HepG2 (cell line): Measurements from ENCODE around the gene MPG. TPM values are rescaled to one million over a fixed set of nuclear protein-coding genes. Genes with fewer than 3 reads are reported as not detected.

Source experiments
- ATAC-seq: fragments of 200-7000 bp; cut with Tn5 transposase; 3 replicates; pipeline ENCODE4 v1.9.1; 2020; ENCODE audit warnings: mild to moderate bottlenecking, moderate library complexity
- BruUV-seq: library from RNA; stranded (reverse); fragments of 400-500 nt; replicated peaks from 2 replicates; lab custom pipeline; 2021; lab: Mats Ljungman, UMichigan
- CTCF ChIA-PET: fragments of 300-600 bp; formaldehyde crosslinking; extraction: SDS; loops from one replicate; lab custom pipeline; 2021; ENCODE audit warnings: low total read pairs, inconsistent platforms, low intra/inter-chr PET ratio; lab: Yijun Ruan, JAX
- POLR2A ChIA-PET: fragments of 350-600 bp; sonication (Branson Sonifier 250); formaldehyde crosslinking; loops from one replicate; lab custom pipeline; 2020; ENCODE audit warnings: antibody characterized with exemption, inconsistent platforms; lab: Yijun Ruan, JAX
- DNase-seq: peaks from one replicate; pipeline ENCODE4 v3.0.0-alpha.2; 2015; ENCODE audit warnings: low spot score
- FAIRE-seq: peaks from 3 replicates; lab custom pipeline; 2011; peaks lifted over from hg19 to GRCh38; lab: Jason Lieb, UNC
- H2AFZ ChIP-seq: one replicate; pipeline ENCODE4 v1.6.1; 2011; ENCODE audit warnings: low read length, inconsistent platforms
- H3K27ac ChIP-seq: fragments of 300-600 bp; 3 replicates; pipeline ENCODE4 v1.8.0; 2011; ENCODE audit warnings: mixed run types, mild to moderate bottlenecking, mixed read lengths, low read length, inconsistent platforms; ENCODE audit not compliant: insufficient read depth; ENCODE audit errors: extremely low read length
- H3K27me3 ChIP-seq, 2 experiments: fragments of 200-600 bp in 1 of 2; 2 replicates in 1 of 2; 3 replicates in 1 of 2; pipeline versions ENCODE4 v1.6.0 to v1.8.0; 2011; ENCODE audit warnings: low read length in 2 of 2, mild to moderate bottlenecking in 2 of 2, moderate library complexity in 2 of 2, inconsistent platforms in 1 of 2; ENCODE audit not compliant: insufficient read depth in 2 of 2, control insufficient read depth in 1 of 2
- H3K36me3 ChIP-seq, 2 experiments: fragments of 200-600 bp in 1 of 2; replicated peaks in 1 of 2; 2 replicates in 1 of 2; 3 replicates in 1 of 2; pipeline versions ENCODE4 v1.5.1 to v1.8.0; 2011; ENCODE audit warnings: low read length in 2 of 2, inconsistent platforms in 1 of 2; ENCODE audit not compliant: insufficient read depth in 2 of 2, control insufficient read depth in 1 of 2
- H3K4me1 ChIP-seq: 2 replicates; pipeline ENCODE4 v1.5.1; 2012; ENCODE audit warnings: low read length, inconsistent platforms; ENCODE audit not compliant: insufficient read depth
- H3K4me2 ChIP-seq: 2 replicates; pipeline ENCODE4 v1.6.0; 2011; ENCODE audit warnings: low read depth, low read length, inconsistent platforms
- H3K4me3 ChIP-seq, 3 experiments: fragments of 200-600 bp in 1 of 3; sonication (generic), shearing (Covaris generic) in 1 of 3; replicated peaks in 1 of 3; 2 replicates each; pipeline ENCODE4 v1.5.1; 2011 to 2016; ENCODE audit warnings: low read length in 3 of 3, inconsistent platforms in 2 of 3, low read depth in 2 of 3, mild to moderate bottlenecking in 2 of 3, control low read depth in 1 of 3, mixed read lengths in 1 of 3; ENCODE audit not compliant: insufficient read depth in 1 of 3
- H3K79me2 ChIP-seq: one replicate; pipeline ENCODE4 v1.6.1; 2011; ENCODE audit warnings: low read length, inconsistent platforms; ENCODE audit not compliant: insufficient read depth
- H3K9ac ChIP-seq: 2 replicates; pipeline ENCODE4 v1.6.0; 2011; ENCODE audit warnings: mild to moderate bottlenecking, low read depth, low read length, inconsistent platforms; ENCODE audit not compliant: insufficient read depth
- H3K9me3 ChIP-seq: 2 replicates; pipeline ENCODE4 v1.5.1; 2012; ENCODE audit warnings: mild to moderate bottlenecking, low read length
- H4K20me1 ChIP-seq: 2 replicates; pipeline ENCODE4 v1.6.0; 2011; ENCODE audit warnings: inconsistent platforms, mild to moderate bottlenecking, low read length, moderate library complexity; ENCODE audit not compliant: insufficient read depth
- CEBPB ChIP-seq: IDR thresholded peaks from 2 replicates; pipeline ENCODE4 v1.6.1; 2011; ENCODE audit warnings: low read depth, low read length, improper control_type of control experiment, borderline replicate concordance
- CREBL2 ChIP-seq: sonication (generic); formaldehyde crosslinking; IDR thresholded peaks from 2 replicates; pipeline ENCODE4 v1.8.1; 2023; ENCODE audit warnings: missing genetic modification reagents, mild to moderate bottlenecking, borderline replicate concordance
- HDAC1 ChIP-seq: sonication (generic); formaldehyde crosslinking; IDR thresholded peaks from 2 replicates; pipeline ENCODE4 v1.5.1; 2020; ENCODE audit warnings: mild to moderate bottlenecking, missing genetic modification reagents
- HNF1A ChIP-seq, 2 experiments: sonication (generic) in 1 of 2; formaldehyde crosslinking in 1 of 2; IDR thresholded peaks; 2 replicates each; pipeline versions ENCODE4 v1.4.0 to v1.6.1; 2016 to 2020; ENCODE audit warnings: borderline replicate concordance in 1 of 2, low read depth in 1 of 2, mild to moderate bottlenecking in 1 of 2, missing genetic modification reagents in 1 of 2
- JARID2 ChIP-seq: sonication (generic); formaldehyde crosslinking; IDR thresholded peaks from 2 replicates; pipeline ENCODE4 v1.8.1; 2023; ENCODE audit warnings: missing genetic modification reagents, inconsistent platforms; ENCODE audit not compliant: insufficient replicate concordance
- KLF15 ChIP-seq: sonication (generic); formaldehyde crosslinking; IDR thresholded peaks from 2 replicates; pipeline ENCODE4 v1.8.1; 2023; ENCODE audit warnings: borderline replicate concordance, mild to moderate bottlenecking, inconsistent platforms, missing genetic modification reagents, mixed read lengths
- MIER3 ChIP-seq: IDR thresholded peaks from 2 replicates; pipeline ENCODE4 v1.6.1; 2016; ENCODE audit warnings: missing compliant biosample characterization, borderline replicate concordance
- MXD1 ChIP-seq: sonication (generic); formaldehyde crosslinking; IDR thresholded peaks from 2 replicates; pipeline ENCODE4 v1.4.0; 2020; ENCODE audit warnings: mild to moderate bottlenecking, missing genetic modification reagents
- NFE2L1 ChIP-seq: sonication (generic); formaldehyde crosslinking; IDR thresholded peaks from 2 replicates; pipeline ENCODE4 v1.4.0; 2020; ENCODE audit warnings: missing genetic modification reagents, mild to moderate bottlenecking, borderline replicate concordance
- TFDP1 ChIP-seq: IDR thresholded peaks from 2 replicates; pipeline ENCODE4 v1.6.1; 2016; ENCODE audit warnings: missing compliant biosample characterization, missing genetic modification reagents, borderline replicate concordance
- ZNF432 ChIP-seq: sonication (generic); formaldehyde crosslinking; IDR thresholded peaks from 2 replicates; pipeline ENCODE4 v1.5.0; 2020; ENCODE audit warnings: missing genetic modification reagents, mild to moderate bottlenecking, borderline replicate concordance
- ZNF737 ChIP-seq: sonication (generic); formaldehyde crosslinking; IDR thresholded peaks from 2 replicates; pipeline ENCODE4 v1.5.0; 2020; ENCODE audit warnings: missing genetic modification reagents, mild to moderate bottlenecking, borderline replicate concordance
- WGBS: methylation state at CpG from one replicate; pipeline ENCODE4 v1.1.6; 2017; ENCODE audit warnings: low lambda C conversion rate; 5-methylcytosine and 5-hydroxymethylcytosine counted together
- in situ Hi-C: cut with HindIII; loops from 2 replicates; pipeline ENCODE4 v1.10.0; 2017; ENCODE audit warnings: low pct_unique_long_range_greater_than_20kb; ENCODE audit not compliant: extremely low pct_ligation_motif_present
- intact Hi-C: fragments of 100-400 bp; cut with micrococcal nuclease; formaldehyde crosslinking; loops from one replicate; pipeline ENCODE4 v1.10.0; 2022; ENCODE audit not compliant: unreplicated experiment
- polyA plus RNA-seq, 8 experiments: library from polyadenylated mRNA; depleted of rRNA in 3 of 8; stranded (reverse) in 7 of 8; unstranded in 1 of 8; fragments of >200 nt; fragmentation: Illumina TruSeq in 4 of 8; extraction: Trizol in 4 of 8; gene quantifications; 2 replicates each; pipeline versions ENCODE4 v1.2.1 to v1.2.3, GENCODE V29; 2011 to 2016; ENCODE audit warnings: low read depth in 4 of 8, missing spikeins in 1 of 8, mixed read lengths in 1 of 8; ENCODE audit not compliant: insufficient read depth in 1 of 8
- total RNA-seq, 5 experiments: library from RNA; depleted of rRNA; stranded (reverse); fragments of >200 nt; fragmentation: Illumina TruSeq; extraction: Trizol; gene quantifications; 2 replicates each; pipeline ENCODE4 v1.2.3, GENCODE V29; 2016; ENCODE audit warnings: low read depth in 1 of 5

Gene MPG
- total and polyA plus RNA-seq, 2 of the 13 experiments (the other 11 are each of a cell fraction or from before 2014, with no cell fraction given) = 59.1 to 62.5 TPM

- Histone ChIP-seq H3K4me2 (no peak overlapping the region), H3K4me1 (peaks cover 16% of the 10 kb centered on the region), H3K9ac (no peak overlapping the region), H3K27me3 (no peaks in the 10 kb centered on the region), H3K9me3 (no peaks in the 10 kb centered on the region), H3K4me3 (no peak overlapping the region), H3K27ac (no peak overlapping the region), H4K20me1 (peaks cover 3% of the 10 kb centered on the region; the same call in 1 of the 2 replicates), H3K36me3 (peaks cover 5 to 12% of the 10 kb centered on the region in 2 experiments; a peak in 4 of 5 replicates), H2AFZ (no peak overlapping the region), H3K79me2 (no peaks in the 10 kb centered on the region)
- FAIRE-seq (no peak), ATAC-seq (no peak), DNase-seq (no peak)
- intact Hi-C loops (no loop called here), in situ Hi-C loops (no loop called here)
- WGBS = 91% methylated on average over 28 of the region's 34 CpGs
- POLR2A ChIA-PET = no interaction called here
- BruUV-seq = no TSS peak
- CTCF ChIA-PET = interaction anchor here (1.1 kb wide), 1 partner anchor 34 kb away, joined by 3 read pairs; no protein-coding TSS in a partner anchor
- TF ChIP-seq CREBL2 (CRISPR knock-in tag) (no peak), NFE2L1 (no peak), ZNF432 (CRISPR knock-in tag) (no peak), MIER3 (CRISPR knock-in tag) (no peak), TFDP1 (no peak), HNF1A (IDR thresholded peaks at IDR 0.05; ENCODE audit: low read depth) (no peak), HNF1A (CRISPR knock-in tag; IDR thresholded peaks at IDR 0.05; ENCODE audit: borderline replicate concordance) (no peak), MXD1 (CRISPR knock-in tag) (no peak), ZNF737 (CRISPR knock-in tag) (no peak), JARID2 (CRISPR knock-in tag) (no peak), CEBPB (no peak), HDAC1 (CRISPR knock-in tag) (no peak), KLF15 (CRISPR knock-in tag) (no peak)
Measured at GRCh38 chr16:62283-62967, 15.6 kb upstream of the MPG start.
